T-helper 17 cell (primary cell): Measurements from ENCODE around the gene ATP6V1B1. TPM values are rescaled to one million over a fixed set of nuclear protein-coding genes. Genes with fewer than 3 reads are reported as not detected.

Experiments used
- ATAC-seq: fragments of 150-1000 bp; cut with Tn5 transposase; 2 replicates; pipeline ENCODE4 v1.10.0; 2021; ENCODE audit warnings: mild to moderate bottlenecking, moderate library complexity
- DNase-seq, 3 donors: peaks; one replicate each; pipeline versions ENCODE4 v3.0.0 to v3.0.0-alpha.2; 2020 to 2021
- H3K9me3 ChIP-seq: one replicate; pipeline ENCODE4 v1.7.0; 2013; ENCODE audit warnings: low read length, mild to moderate bottlenecking; ENCODE audit not compliant: control insufficient read depth, poor library complexity, severe bottlenecking
- H3K27ac Mint-ChIP-seq: one replicate; pipeline ENCODE4 v1.8.0; 2022; ENCODE audit warnings: mild to moderate bottlenecking, moderate library complexity, mixed read lengths
- H3K27me3 Mint-ChIP-seq: one replicate; pipeline ENCODE4 v1.8.0; 2022; ENCODE audit warnings: mixed read lengths
- H3K36me3 Mint-ChIP-seq: one replicate; pipeline ENCODE4 v1.8.0; 2022; ENCODE audit warnings: low read depth, mixed read lengths
- H3K4me1 Mint-ChIP-seq: one replicate; pipeline ENCODE4 v1.8.0; 2022; ENCODE audit warnings: mild to moderate bottlenecking, mixed read lengths
- H3K4me3 Mint-ChIP-seq: one replicate; pipeline ENCODE4 v1.8.0; 2022; ENCODE audit warnings: mild to moderate bottlenecking, moderate library complexity, mixed read lengths
- total RNA-seq, 4 donors: library from RNA in 2 of 4; stranded (reverse) in 2 of 4; gene quantifications; one replicate each; pipeline ENCODE4 v1.2.3 and lab custom pipeline; 2022 to 2026

ATP6V1B1 gene
- total RNA-seq, 2 donors from 2014 or later: not detected

DNA sequence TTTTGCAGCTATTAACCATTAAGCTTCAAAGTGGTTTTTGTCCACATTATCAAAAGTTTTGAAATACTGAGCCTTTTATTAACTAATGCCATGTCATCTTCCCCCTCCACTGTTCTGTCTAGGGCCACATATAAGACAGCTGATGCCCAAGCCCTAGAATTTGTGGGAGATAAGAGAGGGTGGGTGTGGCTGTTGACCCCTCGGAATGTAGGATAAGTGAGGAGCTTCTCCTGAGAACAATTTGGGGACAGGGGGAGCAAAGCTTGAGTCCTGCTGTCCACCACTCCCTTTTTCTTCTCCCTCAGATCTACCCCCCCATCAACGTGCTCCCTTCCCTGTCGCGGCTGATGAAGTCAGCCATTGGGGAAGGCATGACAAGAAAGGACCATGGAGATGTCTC, 28.4 kb downstream of the ATP6V1B1 start:
- no peaks in the 10 kb centered on the region for H3K9me3 ChIP-seq
- no peak overlapping the region for H3K4me3 Mint-ChIP-seq
- ATAC-seq (no peak), DNase-seq (no peak)
- H3K27me3 Mint-ChIP-seq: peaks cover 32% of the 10 kb centered on the region
- no peak overlapping the region for H3K27ac Mint-ChIP-seq
- no peaks in the 10 kb centered on the region for H3K36me3 Mint-ChIP-seq
- H3K4me1 Mint-ChIP-seq: peaks cover 5% of the 10 kb centered on the region

DNA sequence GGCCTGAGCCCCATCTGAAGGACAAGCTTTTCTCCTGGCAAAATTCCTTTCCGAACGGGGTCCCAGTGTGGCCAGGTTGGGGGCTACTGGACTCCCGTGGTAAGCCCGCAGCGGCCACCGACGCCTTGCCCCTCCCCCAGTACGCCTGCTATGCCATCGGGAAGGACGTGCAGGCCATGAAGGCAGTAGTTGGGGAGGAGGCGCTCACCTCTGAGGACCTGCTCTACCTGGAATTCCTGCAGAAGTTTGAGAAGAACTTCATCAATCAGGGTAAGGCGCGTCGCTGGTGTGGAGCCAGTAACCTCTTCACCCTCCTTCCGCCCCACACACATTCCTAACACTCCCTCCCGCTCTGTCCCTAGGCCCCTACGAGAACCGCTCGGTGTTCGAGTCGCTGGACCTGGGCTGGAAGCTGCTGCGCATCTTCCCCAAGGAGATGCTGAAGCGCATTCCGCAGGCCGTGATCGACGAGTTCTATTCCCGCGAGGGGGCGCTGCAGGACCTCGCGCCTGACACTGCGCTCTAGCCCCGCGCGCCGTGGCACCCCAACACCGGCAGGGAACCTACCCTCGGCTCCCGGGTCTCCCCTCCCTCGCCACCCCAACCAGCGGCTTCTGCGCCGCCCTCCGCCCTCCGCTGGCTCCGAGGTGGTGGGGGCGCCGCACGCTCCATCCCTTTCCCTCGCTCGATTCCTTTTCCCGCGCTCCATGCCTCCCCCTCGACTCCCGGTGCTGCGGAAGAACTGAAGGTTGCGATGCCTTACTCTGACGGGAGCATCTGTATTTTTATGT, 29.1 kb downstream of the ATP6V1B1 start:
- H3K4me3 Mint-ChIP-seq: peak overlapping the region; percentile 88
- no peaks in the 10 kb centered on the region for H3K9me3 ChIP-seq

DNA sequence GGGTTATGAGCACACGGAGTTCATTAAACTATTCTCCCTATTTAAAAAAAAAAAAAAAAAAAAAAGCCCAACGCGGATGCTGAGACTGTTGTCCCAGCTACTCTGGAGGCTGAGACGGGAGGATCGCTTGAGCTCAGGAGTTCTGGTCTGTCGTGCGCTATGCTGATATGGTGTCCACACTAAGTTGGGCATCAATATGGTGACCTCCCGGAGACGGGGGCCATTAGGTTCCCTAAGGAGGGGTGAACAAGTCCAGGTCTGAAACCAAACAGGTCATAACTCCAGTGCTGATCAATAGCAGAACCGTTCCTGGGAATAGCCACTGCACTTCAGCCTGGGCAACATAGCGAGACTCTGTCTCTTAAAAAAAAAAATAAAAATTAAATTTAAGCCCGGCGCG, 29.8 kb downstream of the ATP6V1B1 start:
- Mint-ChIP-seq H3K4me3 (peak overlapping the region; percentile 88), H3K36me3 (no peaks in the 10 kb centered on the region), H3K4me1 (peaks cover 3% of the 10 kb centered on the region), H3K27me3 (peaks cover 27% of the 10 kb centered on the region), H3K27ac (no peak overlapping the region)
- H3K9me3 ChIP-seq: no peaks in the 10 kb centered on the region
- no peak for ATAC-seq
- DNase-seq: no peak

More for the DNA sequence above, 29.1 kb downstream of the ATP6V1B1 start:
- Mint-ChIP-seq H3K27me3 (peaks cover 27% of the 10 kb centered on the region), H3K27ac (peak overlapping the region; percentile 27), H3K36me3 (no peaks in the 10 kb centered on the region), H3K4me1 (peaks cover 5% of the 10 kb centered on the region)
- peak; percentile 71 to 81 (median 76) for DNase-seq
- peak; percentile 96 for ATAC-seq

DNA sequence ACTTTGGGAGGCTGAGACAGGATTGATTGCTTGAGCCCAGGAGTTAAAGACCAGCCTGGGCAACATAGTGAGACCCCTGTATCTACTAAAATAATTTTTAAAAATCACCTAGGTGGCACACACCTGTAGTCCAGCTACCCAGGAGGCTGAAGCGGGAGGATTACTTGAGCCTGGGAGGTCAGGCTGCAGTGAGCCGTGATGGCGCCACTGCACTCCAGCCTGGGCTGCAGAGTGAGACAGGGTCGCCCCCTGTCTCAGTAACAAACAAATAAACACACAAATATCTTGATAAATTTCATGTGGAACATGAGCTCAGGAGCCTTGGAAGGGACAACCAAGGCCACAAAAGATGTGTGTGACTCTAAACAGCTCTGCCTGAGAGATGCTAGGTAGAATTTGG, 31.0 kb downstream of the ATP6V1B1 start:
- no peak overlapping the region for H3K27ac Mint-ChIP-seq
- no peaks in the 10 kb centered on the region for H3K9me3 ChIP-seq
- ATAC-seq: no peak
- peaks cover 3% of the 10 kb centered on the region for H3K4me1 Mint-ChIP-seq
- peaks cover 25% of the 10 kb centered on the region for H3K27me3 Mint-ChIP-seq
- DNase-seq: no peak
- H3K4me3 Mint-ChIP-seq: no peak overlapping the region
- no peaks in the 10 kb centered on the region for H3K36me3 Mint-ChIP-seq

DNA sequence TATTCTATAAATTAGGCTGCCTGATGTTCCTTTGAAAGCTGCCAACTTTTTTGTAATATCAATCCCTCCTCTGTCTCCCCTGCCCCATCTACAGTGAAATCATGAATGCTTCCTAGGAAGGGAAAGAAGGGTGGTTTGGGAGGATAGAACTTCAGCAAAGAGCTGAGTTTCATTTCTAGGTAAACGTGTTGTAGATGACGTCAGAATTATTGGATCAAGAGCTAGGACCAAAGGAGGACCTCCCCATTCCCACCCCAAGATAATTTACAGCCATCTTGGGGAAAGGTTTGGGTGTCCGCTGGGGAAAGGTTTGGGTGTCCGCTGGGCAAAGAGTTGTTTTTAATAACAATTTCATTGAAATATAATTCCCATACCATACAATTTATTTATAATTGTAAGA, 31.5 kb downstream of the ATP6V1B1 start:
- no peak for ATAC-seq
- peaks cover 20% of the 10 kb centered on the region for H3K27me3 Mint-ChIP-seq
- no peak for DNase-seq
- peaks cover 3% of the 10 kb centered on the region for H3K4me1 Mint-ChIP-seq
- H3K4me3 Mint-ChIP-seq: no peak overlapping the region
- no peaks in the 10 kb centered on the region for H3K36me3 Mint-ChIP-seq
- no peaks in the 10 kb centered on the region for H3K9me3 ChIP-seq
- no peak overlapping the region for H3K27ac Mint-ChIP-seq

DNA sequence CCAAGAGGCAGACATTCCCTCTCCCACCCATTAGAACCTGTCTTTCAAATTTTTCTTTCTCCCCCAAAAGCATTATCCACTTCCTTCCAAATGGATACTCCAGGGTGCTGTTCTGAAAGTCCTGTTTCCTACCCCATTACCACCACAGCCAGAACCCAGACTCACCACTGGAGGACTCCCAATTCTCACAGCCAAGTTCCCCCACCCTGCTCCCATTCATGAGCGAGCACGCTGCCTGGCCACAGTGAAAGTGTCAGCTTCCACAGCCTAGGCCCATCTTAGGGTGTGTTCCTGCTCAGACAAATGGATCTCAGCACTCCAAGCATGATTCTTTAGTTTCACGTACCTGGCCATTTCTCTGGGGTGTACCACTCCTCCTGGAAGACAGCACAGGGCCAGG, 38.9 kb downstream of the ATP6V1B1 start:
- Mint-ChIP-seq H3K27me3 (peaks cover 15% of the 10 kb centered on the region), H3K4me3 (no peak overlapping the region), H3K36me3 (peaks cover 2% of the 10 kb centered on the region), H3K4me1 (peaks cover 17% of the 10 kb centered on the region), H3K27ac (peak overlapping the region; percentile 24)
- ATAC-seq (no peak), DNase-seq (no peak)
- H3K9me3 ChIP-seq: no peaks in the 10 kb centered on the region

DNA sequence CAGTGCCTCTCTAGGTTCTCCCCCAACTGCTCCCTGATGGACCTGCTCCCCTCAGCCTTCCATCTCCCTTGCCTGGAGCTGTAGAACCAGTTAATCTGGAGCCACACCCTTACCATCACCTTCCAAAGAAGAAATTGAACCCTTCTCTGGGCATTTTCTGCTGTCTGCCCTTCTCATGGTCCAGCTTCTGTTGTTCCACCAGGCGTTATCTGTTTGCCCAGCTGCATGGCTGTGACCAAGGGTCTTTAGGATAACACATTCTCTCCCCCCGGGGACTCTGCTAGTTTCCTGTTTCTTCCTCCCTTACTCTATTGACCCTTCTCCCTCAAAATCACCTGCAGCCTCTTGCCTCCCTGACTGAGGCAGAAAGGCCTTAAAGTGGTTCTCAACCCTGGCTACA, 39.5 kb downstream of the ATP6V1B1 start:
- no peak overlapping the region for H3K4me3 Mint-ChIP-seq
- peaks cover 2% of the 10 kb centered on the region for H3K36me3 Mint-ChIP-seq
- H3K27me3 Mint-ChIP-seq: peaks cover 15% of the 10 kb centered on the region
- ATAC-seq: no peak
- H3K9me3 ChIP-seq: no peaks in the 10 kb centered on the region
- H3K4me1 Mint-ChIP-seq: peaks cover 17% of the 10 kb centered on the region
- H3K27ac Mint-ChIP-seq: peak overlapping the region; percentile 86
- no peak for DNase-seq

DNA sequence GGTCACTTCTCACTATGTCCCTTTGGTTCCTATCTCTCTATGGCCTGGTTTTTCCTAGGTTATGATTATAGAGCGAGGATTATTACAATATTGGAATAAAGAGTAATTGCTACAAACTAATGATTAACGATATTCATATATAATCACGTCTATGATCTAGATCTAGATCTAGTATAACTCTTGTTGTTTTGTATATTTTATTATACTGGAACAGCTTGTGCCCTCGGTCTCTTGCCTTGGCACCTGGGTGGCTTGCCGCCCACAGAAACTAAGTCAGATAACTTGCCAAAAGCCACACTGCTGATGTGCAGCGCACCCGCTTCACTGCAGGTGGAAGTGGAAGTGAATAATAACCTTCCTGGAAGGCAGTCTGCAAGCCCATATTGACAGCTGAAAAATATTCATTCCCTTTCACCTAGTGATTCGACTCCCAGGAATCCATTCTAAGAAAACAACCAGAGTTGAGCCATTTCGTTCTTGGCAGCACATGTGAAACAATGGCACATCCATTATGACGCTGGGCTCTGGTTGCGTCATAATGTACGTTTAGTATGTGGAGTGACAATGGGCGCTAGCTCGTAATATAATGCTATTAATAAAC, 42.0 kb downstream of the ATP6V1B1 start:
- H3K36me3 Mint-ChIP-seq: peaks cover 4% of the 10 kb centered on the region
- H3K4me3 Mint-ChIP-seq: peak overlapping the region; percentile 91
- ATAC-seq: peak; percentile 17
- peaks cover 17% of the 10 kb centered on the region for H3K4me1 Mint-ChIP-seq
- H3K9me3 ChIP-seq: no peaks in the 10 kb centered on the region
- peaks cover 15% of the 10 kb centered on the region for H3K27me3 Mint-ChIP-seq
- peak overlapping the region; percentile 86 for H3K27ac Mint-ChIP-seq
- no peak for DNase-seq

DNA sequence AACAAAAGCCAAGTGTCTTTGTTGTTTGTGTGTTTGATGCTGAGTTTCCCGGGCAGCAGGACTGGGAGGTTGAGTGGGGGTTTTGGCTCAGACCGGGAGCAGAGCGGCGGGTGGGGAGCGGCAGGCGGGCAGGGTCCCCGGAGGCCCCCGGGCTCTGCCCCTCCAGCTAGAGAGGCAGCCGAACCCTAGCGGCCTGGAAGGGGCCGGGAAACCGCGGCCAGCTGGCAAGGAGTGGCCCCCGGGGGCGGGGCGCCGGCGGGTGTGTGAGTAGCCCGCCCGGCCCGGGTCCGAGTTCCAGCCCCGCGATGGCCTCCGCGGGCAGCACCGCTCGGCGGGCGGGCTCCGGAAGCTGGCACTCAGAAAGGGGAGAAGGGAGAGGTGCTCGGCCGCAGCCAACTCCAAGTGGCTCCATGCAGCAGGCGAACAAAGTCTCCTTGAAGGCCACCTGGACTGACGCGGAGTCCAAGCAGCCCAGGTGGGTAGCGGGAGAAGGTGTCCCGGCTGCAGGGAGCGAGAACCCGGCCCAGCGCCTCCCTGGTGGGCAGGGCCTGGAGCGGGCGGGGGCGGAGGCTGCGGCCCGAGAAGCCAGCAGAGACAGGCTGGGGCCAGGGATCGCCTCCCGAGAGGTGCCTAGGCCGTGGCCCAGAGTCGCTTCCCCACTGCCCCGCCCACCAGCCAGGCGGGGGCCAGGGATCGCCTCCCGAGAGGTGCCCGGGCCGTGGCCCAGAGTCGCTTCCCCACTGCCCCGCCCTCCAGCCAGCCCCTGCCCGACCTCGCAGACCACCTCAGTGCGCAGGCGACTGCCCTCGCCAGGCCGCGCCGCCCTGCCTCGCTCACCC, 42.9 kb downstream of the ATP6V1B1 start, which contains the start of gene ANKRD53:
ANKRD53 (plus strand) TSS at position 290 of the 839 bp plus-strand sequence; CDS start at position 306, 16 bp downstream.
- ATAC-seq: peak; percentile 19
- Mint-ChIP-seq H3K27me3 (peaks cover 13% of the 10 kb centered on the region), H3K27ac (peak within 1 kb of the TSS; percentile 86), H3K36me3 (peaks cover 4% of the 10 kb centered on the region), H3K4me1 (peaks cover 17% of the 10 kb centered on the region), H3K4me3 (peak within 1 kb of the TSS; percentile 91)
- H3K9me3 ChIP-seq: no peaks in the 10 kb centered on the region
- DNase-seq: no peak

DNA sequence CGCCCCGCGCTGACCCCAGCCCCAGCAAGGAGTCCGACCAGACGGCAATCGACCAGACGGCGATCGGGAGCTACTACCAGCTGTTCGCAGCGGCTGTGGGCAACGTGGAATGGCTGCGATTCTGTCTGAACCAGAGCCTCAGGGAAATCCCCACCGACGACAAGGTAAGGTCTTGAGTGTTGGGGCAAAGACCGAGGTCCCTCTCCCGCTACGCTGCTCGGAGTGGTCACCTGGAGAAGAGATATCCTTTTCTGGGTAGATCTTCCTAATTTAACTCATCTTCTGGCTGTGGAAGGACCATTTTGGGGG, 43.4 kb downstream of the ATP6V1B1 start:
- DNase-seq (no peak), ATAC-seq (no peak)
- peaks cover 7% of the 10 kb centered on the region for H3K27me3 Mint-ChIP-seq
- H3K36me3 Mint-ChIP-seq: peaks cover 4% of the 10 kb centered on the region
- H3K9me3 ChIP-seq: no peaks in the 10 kb centered on the region
- no peak overlapping the region for H3K27ac Mint-ChIP-seq
- H3K4me3 Mint-ChIP-seq: no peak overlapping the region
- H3K4me1 Mint-ChIP-seq: peaks cover 14% of the 10 kb centered on the region

DNA sequence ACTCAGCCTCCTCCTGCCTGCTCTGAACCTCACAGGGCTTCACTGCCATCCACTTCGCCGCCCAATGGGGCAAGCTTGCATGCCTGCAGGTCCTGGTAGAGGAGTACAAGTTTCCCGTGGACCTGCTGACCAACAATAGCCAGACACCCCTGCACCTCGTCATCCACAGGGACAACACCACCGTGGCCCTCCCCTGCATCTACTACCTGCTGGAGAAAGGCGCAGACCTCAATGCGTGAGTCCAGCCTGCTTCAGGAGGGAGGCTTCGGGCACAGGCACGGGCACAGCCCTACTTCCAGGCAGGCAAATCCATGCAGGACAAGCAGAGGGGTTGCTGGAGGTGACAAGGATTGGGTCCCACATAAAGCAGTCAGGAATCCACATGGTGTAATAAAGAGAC, 43.9 kb downstream of the ATP6V1B1 start:
- no peak for ATAC-seq
- no peak for DNase-seq
- no peaks in the 10 kb centered on the region for H3K9me3 ChIP-seq
- H3K27me3 Mint-ChIP-seq: peaks cover 3% of the 10 kb centered on the region
- peaks cover 2% of the 10 kb centered on the region for H3K36me3 Mint-ChIP-seq
- no peak overlapping the region for H3K27ac Mint-ChIP-seq
- peak overlapping the region; percentile 71 for H3K4me3 Mint-ChIP-seq
- H3K4me1 Mint-ChIP-seq: peaks cover 16% of the 10 kb centered on the region

DNA sequence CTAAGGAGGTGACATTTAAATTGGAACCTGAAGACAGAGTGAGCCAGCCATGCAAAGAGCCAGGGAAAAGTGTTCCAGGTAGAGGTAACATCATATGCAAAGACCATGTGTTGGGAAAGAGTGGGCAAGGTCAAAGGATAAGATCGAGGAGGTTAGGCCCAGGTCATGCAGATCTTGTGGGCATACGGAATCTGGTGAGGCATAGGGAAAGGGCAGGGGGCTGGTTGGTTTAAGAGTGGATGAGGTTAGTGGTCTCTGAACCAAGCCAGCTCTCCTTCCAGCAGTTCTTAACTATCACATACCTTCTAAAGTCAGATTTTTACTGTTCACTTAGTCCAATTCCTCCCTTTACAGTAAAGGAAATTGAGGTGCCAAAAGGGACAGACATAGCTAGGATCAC, 45.7 kb downstream of the ATP6V1B1 start:
- DNase-seq: peak in 1 of 3 donors; percentile 1
- H3K27ac Mint-ChIP-seq: no peak overlapping the region
- no peak for ATAC-seq
- no peak overlapping the region for H3K4me3 Mint-ChIP-seq
- H3K36me3 Mint-ChIP-seq: peaks cover 6% of the 10 kb centered on the region
- H3K27me3 Mint-ChIP-seq: no peaks in the 10 kb centered on the region
- peaks cover 23% of the 10 kb centered on the region for H3K4me1 Mint-ChIP-seq
- no peaks in the 10 kb centered on the region for H3K9me3 ChIP-seq
